GM19438 (cell line): Measurements from ENCODE around the gene MBLAC1.

Experiments
- ATAC-seq: cut with Tn5 transposase; IDR thresholded peaks from one replicate; pipeline ENCODE4 v1.9.1; 2021; ENCODE audit warnings: low read depth; ENCODE audit not compliant: unreplicated experiment

MBLAC1 gene

DNA sequence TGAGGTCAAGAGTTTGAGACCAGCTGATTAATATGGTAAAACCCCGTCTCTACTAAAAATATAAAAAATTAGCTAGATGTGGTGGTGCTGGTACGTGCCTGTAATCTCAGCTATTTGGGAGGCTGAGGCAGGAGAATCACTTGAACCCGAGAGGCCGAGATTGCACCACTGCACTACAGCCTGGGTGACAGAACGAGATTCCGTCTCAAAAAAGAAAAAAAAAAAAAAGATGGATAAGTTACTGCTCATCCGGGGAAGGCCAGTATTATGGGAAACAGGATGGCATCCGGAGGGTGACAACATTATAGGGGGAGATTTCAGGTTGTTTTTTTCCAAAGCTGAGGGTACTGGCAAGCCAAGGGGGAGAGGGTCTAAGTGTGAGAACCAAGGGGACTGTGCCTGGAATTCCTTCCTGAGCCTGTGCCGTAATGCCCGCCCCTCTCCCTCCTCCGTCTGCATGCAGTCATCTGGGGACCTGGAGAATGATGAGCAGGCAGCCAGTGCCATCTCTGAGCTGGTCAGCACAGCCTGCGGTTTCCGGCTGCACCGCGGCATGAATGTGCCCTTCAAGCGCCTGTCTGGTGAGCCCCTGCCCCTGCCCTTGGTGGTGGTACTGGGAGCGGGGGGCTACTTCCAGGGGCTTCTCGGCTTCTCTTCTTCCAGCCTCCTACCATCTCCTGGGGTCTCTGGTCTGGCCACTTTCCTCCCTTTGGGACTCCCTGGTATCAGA lies 26.3 kb downstream of the MBLAC1 start:
- no peak for ATAC-seq

DNA sequence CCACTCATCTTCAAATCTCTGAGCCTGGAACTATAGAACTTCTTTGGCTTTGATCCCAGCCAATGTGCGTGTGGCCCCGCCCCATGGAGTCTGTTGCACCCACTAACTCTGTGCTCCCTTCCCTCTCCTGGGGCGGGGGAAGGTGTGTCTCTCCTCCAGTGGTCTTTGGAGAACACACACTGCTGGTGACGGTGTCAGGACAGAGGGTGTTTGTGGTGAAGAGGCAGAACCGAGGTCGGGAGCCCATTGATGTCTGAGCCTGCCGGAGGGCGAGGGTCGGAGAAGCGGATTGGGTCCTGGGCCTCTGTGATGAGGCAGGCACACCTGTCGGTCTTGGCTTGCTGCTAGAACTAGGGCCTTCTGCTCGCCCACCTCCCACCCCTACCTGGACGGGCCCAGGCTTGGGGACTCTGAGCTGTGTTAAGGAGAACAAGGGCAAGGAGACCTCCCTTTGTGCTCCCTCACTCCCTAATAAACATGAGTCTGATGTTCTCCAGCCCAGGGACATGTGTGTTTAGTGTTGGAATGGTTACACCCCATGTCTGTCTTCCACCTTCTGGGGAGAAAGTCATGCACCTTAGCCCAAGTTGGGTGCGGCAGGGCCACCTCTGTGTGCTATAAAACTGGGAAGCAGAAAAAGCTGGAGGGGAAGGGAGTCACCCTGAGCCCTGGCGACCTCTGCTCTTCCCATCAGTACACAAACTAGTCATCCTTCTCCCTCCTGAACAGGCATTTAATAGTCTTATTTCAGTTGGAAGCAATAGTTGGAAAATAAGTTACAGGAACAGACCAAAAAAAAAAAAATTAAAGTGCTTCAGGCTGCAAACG lies 27.2 kb downstream of the MBLAC1 start:
- ATAC-seq = no peak

DNA sequence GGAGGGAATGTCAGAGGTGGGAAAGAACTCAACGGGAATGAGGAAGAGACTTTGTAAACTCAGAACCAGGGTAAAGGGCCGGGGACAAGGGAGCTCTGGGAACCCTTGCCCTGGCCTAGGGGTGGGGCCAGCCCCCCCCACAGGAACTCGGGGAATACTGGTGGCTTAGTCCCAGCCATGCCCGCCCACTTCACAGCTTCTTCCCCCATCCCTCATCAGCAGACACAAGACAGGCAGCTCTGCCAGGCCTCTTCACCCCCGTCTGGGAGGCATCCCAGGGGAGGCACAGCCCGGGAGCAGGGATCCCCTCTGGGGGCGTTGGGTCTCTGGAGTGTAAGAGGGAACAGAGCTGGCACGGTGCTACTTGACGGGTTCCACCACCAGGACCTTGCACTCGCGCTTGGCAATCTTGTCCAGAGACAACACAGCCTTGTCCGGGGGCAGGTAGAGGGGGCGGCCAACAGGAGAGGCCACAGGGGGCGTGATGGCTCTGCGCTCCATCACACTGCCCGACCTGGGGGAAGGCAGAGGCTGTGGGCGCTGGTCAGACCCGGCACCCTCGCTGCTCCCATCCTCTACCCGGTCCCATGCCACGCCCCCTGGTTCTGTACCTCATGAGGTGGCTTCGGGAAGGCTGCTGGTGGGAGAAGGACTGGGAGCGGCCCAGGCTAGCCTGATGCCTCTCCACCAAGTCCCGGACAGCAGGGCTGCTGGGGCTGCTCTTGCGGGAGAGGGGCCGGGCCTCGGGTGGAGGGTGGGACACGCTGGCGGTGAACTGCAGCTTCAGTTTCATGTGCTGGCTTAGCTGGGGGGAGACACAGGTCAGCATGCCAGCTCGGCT lies 28.1 kb downstream of the MBLAC1 start:
- no peak for ATAC-seq

GRCh38 chr7:100155553-100156317 lies 29.0 kb downstream of the MBLAC1 start:
- no peak for ATAC-seq

DNA sequence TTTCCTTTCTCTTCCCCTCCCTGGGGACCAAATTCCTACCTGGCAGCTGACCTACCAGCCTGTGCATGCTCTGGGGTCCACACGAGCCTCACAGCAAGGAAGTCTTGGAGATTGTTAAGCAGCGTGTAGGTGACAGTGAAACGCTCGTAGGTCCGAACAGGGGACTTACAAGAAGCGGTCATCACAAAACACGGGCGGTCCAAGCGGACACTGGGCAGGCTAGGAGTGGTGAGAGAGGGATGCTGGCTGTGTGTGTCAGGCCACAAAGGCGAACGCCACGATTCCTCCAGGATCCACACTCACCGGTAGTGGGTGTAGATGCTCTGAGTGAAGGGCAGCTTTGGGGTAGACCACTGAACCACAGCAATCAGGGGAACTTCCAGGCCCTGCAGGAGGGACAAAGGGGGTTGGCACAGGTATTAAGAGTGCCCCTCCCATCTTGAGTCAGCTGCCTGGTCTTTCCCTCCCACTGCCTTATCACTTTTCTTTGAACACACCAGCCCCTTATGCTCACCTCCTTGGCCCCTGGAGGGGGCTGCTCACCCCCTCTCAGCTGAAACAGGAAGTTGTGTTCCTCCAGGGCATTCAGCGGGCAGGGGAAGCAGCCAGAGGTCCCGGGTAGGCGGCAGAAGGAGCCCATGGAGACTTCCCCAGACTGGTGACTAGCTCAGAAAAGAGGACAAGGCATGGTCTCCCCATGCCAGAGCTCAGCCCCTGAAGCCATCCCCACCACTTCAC lies 29.7 kb downstream of the MBLAC1 start:
- no peak for ATAC-seq

GRCh38 chr7:100157069-100157333 lies 30.2 kb downstream of the MBLAC1 start:
- ATAC-seq = no peak

GRCh38 chr7:100157334-100158228 lies 30.8 kb downstream of the MBLAC1 start:
- ATAC-seq = peak; percentile 14

- peak; percentile 70 for ATAC-seq
These were observed 31.7 kb downstream of the MBLAC1 start, which contains the start of gene TRAPPC14 for GRCh38 chr7:100158229-100159098. TSS of gene TRAPPC14 (minus strand) at chr7:100158723. CDS start at chr7:100158499, 224 bp downstream.

DNA sequence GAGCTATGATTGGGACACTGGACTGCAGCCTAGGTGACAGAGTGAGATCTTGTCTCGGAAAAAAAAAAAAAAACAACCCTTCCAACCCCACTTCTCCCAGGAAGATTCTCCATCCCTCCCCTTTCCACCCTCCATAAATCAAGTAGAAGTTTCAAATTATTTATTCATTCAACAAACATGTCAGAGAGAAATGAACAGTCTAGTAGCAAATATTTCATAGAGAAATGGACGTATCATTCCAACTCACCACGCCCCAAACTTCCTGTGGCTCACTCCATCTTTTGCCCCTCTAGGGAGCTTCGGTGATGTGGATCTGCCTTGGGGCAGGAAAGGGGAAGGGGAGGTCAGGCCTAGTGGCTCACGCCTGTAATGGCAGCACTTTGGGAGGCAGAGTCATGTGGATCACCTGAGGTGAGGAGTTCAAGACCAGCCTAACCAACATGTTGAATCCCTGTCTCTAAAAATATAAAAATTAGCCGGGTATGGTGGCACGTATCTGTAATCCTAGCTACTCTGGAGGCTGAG lies 32.4 kb downstream of the MBLAC1 start:
- no peak for ATAC-seq

- ATAC-seq = no peak
These were observed 33.3 kb downstream of the MBLAC1 start for GRCh38 chr7:100160067-100160466.

- no peak for ATAC-seq
These were observed 36.3 kb downstream of the MBLAC1 start for GRCh38 chr7:100163006-100163531.

DNA sequence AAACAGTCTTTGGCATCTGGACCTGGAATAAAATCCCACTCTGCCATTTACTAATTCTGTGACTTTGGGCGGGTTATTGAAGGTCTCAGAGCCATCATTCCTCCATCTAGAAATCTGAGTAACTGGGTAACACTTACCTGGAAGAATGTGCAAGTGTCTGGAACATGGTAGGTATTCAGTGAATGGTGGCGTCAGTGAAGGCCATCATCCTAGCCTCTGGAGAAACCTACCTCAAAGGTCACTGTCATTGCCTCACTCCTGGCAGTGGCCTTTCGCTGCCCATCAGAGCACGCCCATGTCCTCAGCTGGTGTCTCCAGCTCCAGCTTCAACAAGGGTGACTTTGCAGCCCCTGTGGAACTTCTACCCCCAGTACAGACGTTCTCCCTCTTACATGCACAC lies 37.1 kb downstream of the MBLAC1 start:
- no peak for ATAC-seq

DNA sequence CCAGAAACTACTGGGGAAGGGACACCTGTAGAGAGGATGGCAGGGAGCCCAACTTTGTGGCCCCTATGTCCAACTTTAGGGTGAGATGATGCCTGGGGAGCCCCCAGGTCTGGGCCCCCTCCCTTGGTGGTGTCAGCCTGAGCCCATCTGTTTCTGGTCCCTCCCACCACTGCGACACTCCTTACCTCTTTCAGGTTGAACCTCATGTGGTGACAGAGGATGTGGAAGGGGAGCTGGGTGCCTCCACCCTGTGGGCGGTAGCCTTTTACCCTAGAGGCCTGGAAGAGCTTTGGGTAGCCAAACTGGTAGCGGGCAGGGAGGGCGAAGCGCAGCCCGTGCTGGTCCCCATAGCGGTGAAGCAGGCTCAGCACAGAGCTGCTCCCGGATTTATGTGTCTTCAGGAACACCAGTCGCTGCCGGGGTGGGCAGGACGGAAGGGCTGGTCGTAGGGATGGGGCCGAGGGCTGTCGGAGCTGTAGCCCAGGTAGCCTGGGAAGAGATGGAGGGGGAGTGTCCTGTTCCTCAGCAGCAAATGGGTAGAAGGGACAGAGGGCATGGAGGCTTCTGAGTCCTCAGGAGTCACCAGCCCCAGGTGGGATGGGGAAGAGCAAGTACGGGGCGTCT lies 39.7 kb downstream of the MBLAC1 start:
- ATAC-seq = no peak

GRCh38 chr7:100166970-100167911 lies 40.5 kb downstream of the MBLAC1 start:
- no peak for ATAC-seq

- ATAC-seq = no peak
These were observed 41.2 kb downstream of the MBLAC1 start for GRCh38 chr7:100167912-100168323.
